ENCODE data around the gene VPS16.

DNA sequence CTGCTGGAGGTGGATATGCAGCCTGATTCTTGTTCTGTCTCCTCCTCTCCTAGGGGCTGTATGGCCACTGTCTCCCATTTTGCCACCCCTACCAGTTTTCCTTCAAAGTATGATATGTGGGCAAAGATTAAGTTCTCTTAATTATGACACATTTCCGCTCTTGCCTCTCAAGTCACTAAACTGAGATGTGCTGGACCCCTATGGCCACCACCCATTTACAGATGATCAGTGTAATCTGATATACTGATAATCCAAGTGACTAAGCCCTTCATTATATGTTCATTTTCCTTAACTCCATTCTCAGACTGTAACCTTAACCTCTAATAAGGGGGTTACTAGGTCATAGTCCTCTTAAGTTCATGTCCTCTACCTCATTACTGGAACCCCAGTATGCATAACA is 26.5 kb upstream of the VPS16 start:
- no peak for TF ChIP-seq CTCF (IDR thresholded peaks at IDR 0.05; ENCODE audit: insufficient read depth, low read depth, low read length)
- TF ChIP-seq EZH2 (IDR thresholded peaks at IDR 0.05; ENCODE audit: insufficient read depth, low read length) = no peak

All from astrocyte (in vitro differentiated cells and primary cell).